Spinal cord (tissue), 10 donors: Measurements from ENCODE around the gene PHF13. TPM values are rescaled to one million over a fixed set of nuclear protein-coding genes. Genes with fewer than 3 reads are reported as not detected.
A peak's percentile ranks its signal among the peaks of the same experiment; 100 is the strongest.

Experiments used
- DNase-seq, 6 donors: peaks; one replicate each; pipeline versions ENCODE4 v3.0.0 to v3.0.0-alpha.2; 2013 to 2015; ENCODE audit warnings: low spot score in 6 of 6, low read depth in 4 of 6
- H3K27ac ChIP-seq: one replicate; pipeline ENCODE4 v1.5.1; 2013; ENCODE audit warnings: low read depth, low read length, control low read depth
- H3K27me3 ChIP-seq: one replicate; pipeline ENCODE4 v1.6.1; 2013; ENCODE audit warnings: low read length; ENCODE audit not compliant: control insufficient read depth, insufficient read depth
- H3K36me3 ChIP-seq: one replicate; pipeline ENCODE4 v1.6.1; 2013; ENCODE audit warnings: low read length; ENCODE audit not compliant: control insufficient read depth, insufficient read depth
- H3K4me1 ChIP-seq: one replicate; pipeline ENCODE4 v1.6.1; 2013; ENCODE audit warnings: low read length; ENCODE audit not compliant: control insufficient read depth, insufficient read depth
- H3K4me3 ChIP-seq: one replicate; pipeline ENCODE4 v1.5.1; 2013; ENCODE audit warnings: low read depth, low read length, control low read depth
- H3K9me3 ChIP-seq: one replicate; pipeline ENCODE4 v1.6.1; 2013; ENCODE audit warnings: low read length; ENCODE audit not compliant: control insufficient read depth, insufficient read depth
- WGBS: methylation state at CpG from one replicate; pipeline ENCODE4 v1.1.5; 2013; ENCODE audit warnings: missing lambda C conversion rate; ENCODE audit not compliant: insufficient coverage; 5-methylcytosine and 5-hydroxymethylcytosine counted together
- polyA plus RNA-seq, 2 donors: library from polyadenylated mRNA; unstranded; fragments of 120-200 nt; gene quantifications; one replicate each; pipeline ENCODE4 v1.2.1, GENCODE V29; 2013; ENCODE audit not compliant: insufficient read length in 2 of 2
- total RNA-seq, 2 donors: library from RNA; depleted of rRNA in 1 of 2; stranded (reverse); fragments of 120-200 nt in 1 of 2; fragments of >200 nt in 1 of 2; gene quantifications; one replicate each; pipeline versions ENCODE4 v1.2.3 to v1.2.4, GENCODE V29; 2013 to 2014
- donor health status: healthy.

Gene PHF13
- total and polyA plus RNA-seq, 4 donors: 13.3 to 22.7 (median 17.7) TPM

- peaks cover 21% of the 10 kb centered on the region for H3K4me1 ChIP-seq
- WGBS: under 1% methylated on average over 68 of the region's 117 CpGs
- H3K27ac ChIP-seq: peak overlapping the region; percentile 79
- peak in 2 of 6 donors; percentile 48 to 74 for DNase-seq
- H3K36me3 ChIP-seq: peaks cover 18% of the 10 kb centered on the region
- peak overlapping the region; percentile 55 for H3K4me3 ChIP-seq
- no peaks in the 10 kb centered on the region for H3K27me3 ChIP-seq
- H3K9me3 ChIP-seq: no peaks in the 10 kb centered on the region
Observed at GRCh38 chr1:6614019-6614928, 743 bp downstream of the PHF13 start.

GRCh38 chr1:6614929-6615785 lies 1.6 kb downstream of the PHF13 start:
- WGBS: under 1% methylated on average over 73 of the region's 82 CpGs
- peaks cover 27% of the 10 kb centered on the region for H3K36me3 ChIP-seq
- H3K9me3 ChIP-seq: no peaks in the 10 kb centered on the region
- H3K4me3 ChIP-seq: peak overlapping the region; percentile 55
- no peak overlapping the region for H3K27ac ChIP-seq
- DNase-seq: peak in 1 of 6 donors; percentile 22
- H3K27me3 ChIP-seq: no peaks in the 10 kb centered on the region
- peaks cover 21% of the 10 kb centered on the region for H3K4me1 ChIP-seq

- 100% methylated on average over 2 of the region's 4 CpGs for WGBS
- peaks cover 10% of the 10 kb centered on the region for H3K4me1 ChIP-seq
Observed at GRCh38 chr1:6619045-6619444, 5.5 kb downstream of the PHF13 start.

GRCh38 chr1:6621429-6622391 lies 8.2 kb downstream of the PHF13 start:
- Histone ChIP-seq H3K36me3 (peaks cover 71% of the 10 kb centered on the region), H3K4me1 (peaks cover 17% of the 10 kb centered on the region), H3K27me3 (no peaks in the 10 kb centered on the region), H3K4me3 (no peak overlapping the region), H3K27ac (no peak overlapping the region), H3K9me3 (no peaks in the 10 kb centered on the region)
- 86% methylated on average over 39 of the region's 41 CpGs for WGBS
- DNase-seq: no peak

More at GRCh38 chr1:6619045-6619444, 5.5 kb downstream of the PHF13 start:
- Histone ChIP-seq H3K27me3 (no peaks in the 10 kb centered on the region), H3K4me3 (no peak overlapping the region), H3K9me3 (no peaks in the 10 kb centered on the region), H3K27ac (no peak overlapping the region), H3K36me3 (peaks cover 60% of the 10 kb centered on the region)
- no peak for DNase-seq

GRCh38 chr1:6622396-6623152 lies 9.0 kb downstream of the PHF13 start:
- H3K9me3 ChIP-seq: no peaks in the 10 kb centered on the region
- H3K36me3 ChIP-seq: peaks cover 74% of the 10 kb centered on the region
- H3K4me3 ChIP-seq: no peak overlapping the region
- H3K27me3 ChIP-seq: no peaks in the 10 kb centered on the region
- WGBS: 96% methylated on average over 5 of the region's 10 CpGs
- peaks cover 19% of the 10 kb centered on the region for H3K4me1 ChIP-seq
- DNase-seq: no peak
- no peak overlapping the region for H3K27ac ChIP-seq

- no peak overlapping the region for H3K27ac ChIP-seq
- DNase-seq: no peak
- H3K4me3 ChIP-seq: no peak overlapping the region
- WGBS: 69% methylated on average over 12 of the region's 14 CpGs
- H3K4me1 ChIP-seq: peaks cover 23% of the 10 kb centered on the region
- no peaks in the 10 kb centered on the region for H3K27me3 ChIP-seq
- H3K9me3 ChIP-seq: no peaks in the 10 kb centered on the region
- H3K36me3 ChIP-seq: peaks cover 76% of the 10 kb centered on the region
Observed at GRCh38 chr1:6623269-6623965, 9.9 kb downstream of the PHF13 start.

GRCh38 chr1:6624710-6625583 lies 11.4 kb downstream of the PHF13 start, which contains the start of gene THAP3:
Gene THAP3, plus strand, starts transcription at chr1:6624868. Its CDS starts 351 bp downstream, at chr1:6625219.
- Histone ChIP-seq H3K27ac (peak within 1 kb of the TSS; percentile 84), H3K27me3 (no peaks in the 10 kb centered on the region), H3K36me3 (peaks cover 79% of the 10 kb centered on the region), H3K9me3 (no peaks in the 10 kb centered on the region), H3K4me1 (peaks cover 23% of the 10 kb centered on the region), H3K4me3 (peak within 1 kb of the TSS; percentile 62)
- WGBS: under 1% methylated on average over 72 of the region's 73 CpGs
- DNase-seq: peak in 3 of 6 donors; percentile 44 to 95 (median 95)
